Measurements from ENCODE around the gene COL19A1.

COL19A1 gene

DNA sequence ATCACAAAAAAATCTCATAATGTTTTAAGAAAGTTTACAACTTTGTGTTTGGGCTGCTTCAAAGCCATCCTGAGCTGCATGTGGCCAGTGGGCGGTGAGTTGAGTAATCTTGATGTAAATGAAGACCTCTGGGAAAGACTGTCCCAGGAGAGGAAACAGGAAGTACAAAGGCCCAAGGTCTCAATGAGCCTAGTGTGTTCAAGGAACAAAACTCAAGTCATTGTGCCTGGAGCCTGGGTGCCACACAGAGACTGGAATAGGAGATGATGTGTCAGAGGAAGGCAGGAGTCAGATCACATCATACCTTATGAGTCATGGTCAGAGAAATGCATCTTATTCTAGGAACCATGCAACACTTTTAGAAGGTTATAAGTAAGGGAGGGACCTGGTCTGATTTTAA lies 51.5 kb downstream of the COL19A1 start:
- no peak for TF ChIP-seq MAX (IDR thresholded peaks at IDR 0.05)
- TF ChIP-seq RAD21 (IDR thresholded peaks at IDR 0.05; ENCODE audit: low read depth) = no peak
- no peak for TF ChIP-seq TCF12 (IDR thresholded peaks at IDR 0.05; ENCODE audit: low read depth)
- no peak for TF ChIP-seq USF1 (IDR thresholded peaks at IDR 0.05)
- TF ChIP-seq CREB1 (IDR thresholded peaks at IDR 0.05; ENCODE audit: low read depth) = no peak
- TF ChIP-seq, protein P1, sequence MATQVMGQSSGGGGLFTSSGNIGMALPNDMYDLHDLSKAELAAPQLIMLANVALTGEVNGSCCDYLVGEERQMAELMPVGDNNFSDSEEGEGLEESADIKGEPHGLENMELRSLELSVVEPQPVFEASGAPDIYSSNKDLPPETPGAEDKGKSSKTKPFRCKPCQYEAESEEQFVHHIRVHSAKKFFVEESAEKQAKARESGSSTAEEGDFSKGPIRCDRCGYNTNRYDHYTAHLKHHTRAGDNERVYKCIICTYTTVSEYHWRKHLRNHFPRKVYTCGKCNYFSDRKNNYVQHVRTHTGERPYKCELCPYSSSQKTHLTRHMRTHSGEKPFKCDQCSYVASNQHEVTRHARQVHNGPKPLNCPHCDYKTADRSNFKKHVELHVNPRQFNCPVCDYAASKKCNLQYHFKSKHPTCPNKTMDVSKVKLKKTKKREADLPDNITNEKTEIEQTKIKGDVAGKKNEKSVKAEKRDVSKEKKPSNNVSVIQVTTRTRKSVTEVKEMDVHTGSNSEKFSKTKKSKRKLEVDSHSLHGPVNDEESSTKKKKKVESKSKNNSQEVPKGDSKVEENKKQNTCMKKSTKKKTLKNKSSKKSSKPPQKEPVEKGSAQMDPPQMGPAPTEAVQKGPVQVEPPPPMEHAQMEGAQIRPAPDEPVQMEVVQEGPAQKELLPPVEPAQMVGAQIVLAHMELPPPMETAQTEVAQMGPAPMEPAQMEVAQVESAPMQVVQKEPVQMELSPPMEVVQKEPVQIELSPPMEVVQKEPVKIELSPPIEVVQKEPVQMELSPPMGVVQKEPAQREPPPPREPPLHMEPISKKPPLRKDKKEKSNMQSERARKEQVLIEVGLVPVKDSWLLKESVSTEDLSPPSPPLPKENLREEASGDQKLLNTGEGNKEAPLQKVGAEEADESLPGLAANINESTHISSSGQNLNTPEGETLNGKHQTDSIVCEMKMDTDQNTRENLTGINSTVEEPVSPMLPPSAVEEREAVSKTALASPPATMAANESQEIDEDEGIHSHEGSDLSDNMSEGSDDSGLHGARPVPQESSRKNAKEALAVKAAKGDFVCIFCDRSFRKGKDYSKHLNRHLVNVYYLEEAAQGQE (IDR thresholded peaks at IDR 0.05; ENCODE audit: low read depth) = no peak
- TF ChIP-seq TEAD4 (IDR thresholded peaks at IDR 0.05) = no peak
- no peak for TF ChIP-seq NFIC (IDR thresholded peaks at IDR 0.05)
- no peak for TF ChIP-seq YY1 (IDR thresholded peaks at IDR 0.05; ENCODE audit: low read depth)
- TF ChIP-seq EP300 (IDR thresholded peaks at IDR 0.05; ENCODE audit: borderline replicate concordance) = no peak
- no peak for TF ChIP-seq CEBPB (IDR thresholded peaks at IDR 0.05)
- no peak for TF ChIP-seq FOXM1 (IDR thresholded peaks at IDR 0.05; ENCODE audit: borderline replicate concordance, low read depth)
- no peak for TF ChIP-seq TAF1 (IDR thresholded peaks at IDR 0.05; ENCODE audit: low read depth)
- TF ChIP-seq ZBTB7A (IDR thresholded peaks at IDR 0.05; ENCODE audit: low read depth) = no peak
- TF ChIP-seq EGR1 (IDR thresholded peaks at IDR 0.05) = no peak

DNA sequence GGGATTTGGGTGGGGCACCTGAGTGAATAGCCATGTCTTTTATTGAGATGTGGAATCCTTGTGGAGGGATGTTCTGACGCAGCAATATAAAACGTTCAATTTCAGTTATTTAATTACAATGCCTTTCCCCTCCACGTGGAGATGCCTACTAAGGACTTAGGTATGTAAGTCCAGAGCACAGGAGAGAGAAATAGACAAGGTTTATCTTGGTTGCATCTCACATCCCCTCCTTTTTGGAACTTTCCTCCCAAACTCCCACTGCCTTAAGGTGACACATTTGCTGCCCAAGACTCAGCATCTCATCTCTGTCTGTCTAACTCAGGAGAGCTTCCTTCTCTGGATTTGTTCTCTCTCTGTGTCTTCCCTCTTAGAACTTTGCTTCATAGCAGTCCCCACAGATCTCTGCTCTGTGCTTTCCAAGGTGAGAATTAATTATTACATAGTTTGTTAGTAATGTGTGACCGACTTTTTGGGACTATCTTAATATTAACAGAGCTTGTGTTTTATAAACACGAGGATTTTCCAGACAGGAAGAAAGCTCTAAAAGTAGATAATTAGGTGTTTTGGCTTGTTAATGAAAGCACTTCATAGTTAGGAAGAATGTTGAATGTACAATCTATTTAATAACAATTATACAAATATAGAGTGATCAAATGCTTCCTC lies 52.6 kb downstream of the COL19A1 start:
- TF ChIP-seq ZBTB7A (IDR thresholded peaks at IDR 0.05; ENCODE audit: low read depth) (no peak), YY1 (IDR thresholded peaks at IDR 0.05; ENCODE audit: low read depth) (no peak), RAD21 (IDR thresholded peaks at IDR 0.05; ENCODE audit: low read depth) (no peak), FOXM1 (IDR thresholded peaks at IDR 0.05; ENCODE audit: borderline replicate concordance, low read depth) (no peak), CEBPB (IDR thresholded peaks at IDR 0.05) (no peak)
- TF ChIP-seq, protein P1 (IDR thresholded peaks at IDR 0.05; ENCODE audit: low read depth) = no peak

DNA sequence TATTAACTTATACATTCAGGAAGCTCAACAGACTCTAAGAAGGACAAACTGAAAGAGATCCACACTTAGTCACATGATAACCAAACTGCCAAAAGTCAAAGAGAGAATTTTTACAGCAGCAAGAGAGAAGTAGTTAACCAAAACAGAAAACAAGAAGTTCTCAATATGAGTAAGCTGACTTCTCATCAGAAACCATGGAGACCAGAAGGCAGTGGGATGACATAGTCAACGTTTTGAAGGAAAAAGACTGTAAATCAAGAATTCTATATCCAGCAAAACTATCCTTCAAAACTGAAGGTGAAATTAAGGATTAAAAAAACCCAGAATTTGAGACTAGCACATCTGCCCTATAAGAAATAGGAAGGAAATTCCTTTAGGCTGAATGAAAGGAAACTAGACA lies 60.4 kb downstream of the COL19A1 start:
- TF ChIP-seq USF1 (IDR thresholded peaks at IDR 0.05) = no peak
- no peak for TF ChIP-seq CREB1 (IDR thresholded peaks at IDR 0.05; ENCODE audit: low read depth)

- TF ChIP-seq EP300 (IDR thresholded peaks at IDR 0.05; ENCODE audit: borderline replicate concordance) (no peak), RAD21 (IDR thresholded peaks at IDR 0.05; ENCODE audit: low read depth) (no peak), MAX (IDR thresholded peaks at IDR 0.05) (no peak), TCF12 (IDR thresholded peaks at IDR 0.05; ENCODE audit: low read depth) (no peak), YY1 (IDR thresholded peaks at IDR 0.05; ENCODE audit: low read depth) (no peak), FOXM1 (IDR thresholded peaks at IDR 0.05; ENCODE audit: borderline replicate concordance, low read depth) (no peak), NFIC (IDR thresholded peaks at IDR 0.05) (no peak), TAF1 (IDR thresholded peaks at IDR 0.05; ENCODE audit: low read depth) (no peak)
- TF ChIP-seq, protein P1 (IDR thresholded peaks at IDR 0.05; ENCODE audit: low read depth) = no peak
Observed at GRCh38 chr6:69933239-69933638, 66.9 kb downstream of the COL19A1 start.

GRCh38 chr6:69935079-69935478 lies 68.7 kb downstream of the COL19A1 start:
- no peak for TF ChIP-seq NFIC (IDR thresholded peaks at IDR 0.05)
- no peak for TF ChIP-seq RAD21 (IDR thresholded peaks at IDR 0.05; ENCODE audit: low read depth)
- no peak for TF ChIP-seq EP300 (IDR thresholded peaks at IDR 0.05; ENCODE audit: borderline replicate concordance)
- TF ChIP-seq TEAD4 (IDR thresholded peaks at IDR 0.05) = no peak
- TF ChIP-seq CREB1 (IDR thresholded peaks at IDR 0.05; ENCODE audit: low read depth) = no peak
- TF ChIP-seq TCF12 (IDR thresholded peaks at IDR 0.05; ENCODE audit: low read depth) = no peak
- TF ChIP-seq EGR1 (IDR thresholded peaks at IDR 0.05) = no peak
- no peak for TF ChIP-seq CEBPB (IDR thresholded peaks at IDR 0.05)
- no peak for TF ChIP-seq TAF1 (IDR thresholded peaks at IDR 0.05; ENCODE audit: low read depth)
- TF ChIP-seq YY1 (IDR thresholded peaks at IDR 0.05; ENCODE audit: low read depth) = no peak
- no peak for TF ChIP-seq FOXM1 (IDR thresholded peaks at IDR 0.05; ENCODE audit: borderline replicate concordance, low read depth)
- no peak for TF ChIP-seq MAX (IDR thresholded peaks at IDR 0.05)

Data from Ishikawa (cell line).